Endothelial cell (in vitro differentiated cells): ENCODE results near the gene CTNND2. TPM values are rescaled to one million over a fixed set of nuclear protein-coding genes. Genes with fewer than 3 reads are reported as not detected.

Source experiments
- DNase-seq: peaks from one replicate; pipeline ENCODE4 v3.0.0; 2021; ENCODE audit warnings: low spot score
- H3K27ac Mint-ChIP-seq: one replicate; pipeline ENCODE4 v1.8.0; 2021; ENCODE audit warnings: mixed read lengths, inconsistent platforms; ENCODE audit not compliant: unreplicated experiment
- H3K27me3 Mint-ChIP-seq: one replicate; pipeline ENCODE4 v1.8.0; 2021; ENCODE audit warnings: mild to moderate bottlenecking, moderate library complexity, mixed read lengths, inconsistent platforms; ENCODE audit not compliant: unreplicated experiment
- H3K36me3 Mint-ChIP-seq: one replicate; pipeline ENCODE4 v1.8.0; 2021; ENCODE audit warnings: mild to moderate bottlenecking, low read depth, mixed read lengths, inconsistent platforms; ENCODE audit not compliant: unreplicated experiment
- H3K4me1 Mint-ChIP-seq: one replicate; pipeline ENCODE4 v1.8.0; 2021; ENCODE audit warnings: mild to moderate bottlenecking, mixed read lengths, inconsistent platforms; ENCODE audit not compliant: unreplicated experiment
- H3K4me3 Mint-ChIP-seq: one replicate; pipeline ENCODE4 v1.8.0; 2021; ENCODE audit warnings: mild to moderate bottlenecking, mixed read lengths, inconsistent platforms; ENCODE audit not compliant: unreplicated experiment
- H3K9me3 Mint-ChIP-seq: one replicate; pipeline ENCODE4 v1.8.0; 2021; ENCODE audit warnings: mixed read lengths, inconsistent platforms; ENCODE audit not compliant: unreplicated experiment
- total RNA-seq: library from RNA; stranded (reverse); fragmentation: NEBNext Ultra II Directional; extraction: Animal tissue kit (Norgen Biotek cat#: 25700); gene quantifications from one replicate; pipeline ENCODE4 v1.2.1, GENCODE V29; 2021; ENCODE audit not compliant: unreplicated experiment
- TF ChIP-seq, protein P1 (sequence below): fragments of 200-600 bp; sonication (generic); IDR thresholded peaks from one replicate; pipeline ENCODE4 v1.5.0; 2021; ENCODE audit warnings: antibody characterized with exemption; ENCODE audit not compliant: unreplicated experiment

Gene CTNND2
- total RNA-seq, 1 donor from 2014 or later, result 3.6 TPM

DNA sequence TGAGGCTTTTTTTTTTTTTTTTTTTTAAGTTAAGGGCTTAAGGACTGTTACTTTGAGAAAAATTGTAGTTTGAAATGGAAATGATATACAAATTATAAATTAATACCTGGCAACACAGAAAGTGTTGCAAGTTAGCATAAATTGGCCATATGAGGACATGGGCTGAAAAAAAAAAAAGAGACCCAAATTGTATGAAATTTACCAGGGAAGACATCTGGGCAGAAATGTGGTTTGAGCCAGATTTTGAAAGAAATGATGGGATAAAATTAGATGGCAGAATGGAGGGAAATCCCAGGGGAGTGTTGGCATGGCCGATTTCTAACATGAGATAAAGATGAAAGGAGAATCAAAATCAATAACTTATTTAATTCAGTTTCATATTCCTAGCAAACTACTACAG lies 472.1 kb downstream of the CTNND2 start:
- H3K27me3 Mint-ChIP-seq, result peaks cover 1% of the 10 kb centered on the region
- no peak overlapping the region for H3K4me3 Mint-ChIP-seq
- no peaks in the 10 kb centered on the region for H3K9me3 Mint-ChIP-seq
- H3K4me1 Mint-ChIP-seq, result no peaks in the 10 kb centered on the region
- H3K27ac Mint-ChIP-seq, result no peak overlapping the region
- H3K36me3 Mint-ChIP-seq, result no peaks in the 10 kb centered on the region
- TF ChIP-seq, protein P1, sequence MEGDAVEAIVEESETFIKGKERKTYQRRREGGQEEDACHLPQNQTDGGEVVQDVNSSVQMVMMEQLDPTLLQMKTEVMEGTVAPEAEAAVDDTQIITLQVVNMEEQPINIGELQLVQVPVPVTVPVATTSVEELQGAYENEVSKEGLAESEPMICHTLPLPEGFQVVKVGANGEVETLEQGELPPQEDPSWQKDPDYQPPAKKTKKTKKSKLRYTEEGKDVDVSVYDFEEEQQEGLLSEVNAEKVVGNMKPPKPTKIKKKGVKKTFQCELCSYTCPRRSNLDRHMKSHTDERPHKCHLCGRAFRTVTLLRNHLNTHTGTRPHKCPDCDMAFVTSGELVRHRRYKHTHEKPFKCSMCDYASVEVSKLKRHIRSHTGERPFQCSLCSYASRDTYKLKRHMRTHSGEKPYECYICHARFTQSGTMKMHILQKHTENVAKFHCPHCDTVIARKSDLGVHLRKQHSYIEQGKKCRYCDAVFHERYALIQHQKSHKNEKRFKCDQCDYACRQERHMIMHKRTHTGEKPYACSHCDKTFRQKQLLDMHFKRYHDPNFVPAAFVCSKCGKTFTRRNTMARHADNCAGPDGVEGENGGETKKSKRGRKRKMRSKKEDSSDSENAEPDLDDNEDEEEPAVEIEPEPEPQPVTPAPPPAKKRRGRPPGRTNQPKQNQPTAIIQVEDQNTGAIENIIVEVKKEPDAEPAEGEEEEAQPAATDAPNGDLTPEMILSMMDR, result no peak
- no peak for DNase-seq

DNA sequence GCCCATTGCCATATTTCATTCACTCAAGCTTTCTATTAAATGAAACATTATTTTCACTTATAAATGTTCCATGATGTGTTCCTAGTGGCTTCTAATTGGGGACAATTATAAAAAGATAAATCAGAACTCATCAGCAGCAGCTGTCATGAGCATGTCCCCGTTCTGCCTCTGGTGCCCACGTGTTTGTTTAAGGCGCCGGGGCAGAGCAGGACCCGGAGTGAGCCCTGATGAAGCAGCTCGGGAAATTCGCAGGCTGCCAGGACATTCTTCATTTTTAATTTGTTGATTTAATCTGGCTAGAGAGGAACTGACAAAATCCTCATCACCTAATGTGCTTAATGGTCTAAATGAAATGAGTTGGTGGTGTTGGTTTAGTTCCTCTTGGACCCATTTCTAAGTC lies 475.0 kb downstream of the CTNND2 start:
- DNase-seq, result no peak
- H3K36me3 Mint-ChIP-seq, result no peaks in the 10 kb centered on the region
- no peak overlapping the region for H3K27ac Mint-ChIP-seq
- H3K4me3 Mint-ChIP-seq, result no peak overlapping the region
- no peaks in the 10 kb centered on the region for H3K9me3 Mint-ChIP-seq
- TF ChIP-seq, protein P1, result no peak
- H3K4me1 Mint-ChIP-seq, result no peaks in the 10 kb centered on the region
- peaks cover 1% of the 10 kb centered on the region for H3K27me3 Mint-ChIP-seq

DNA sequence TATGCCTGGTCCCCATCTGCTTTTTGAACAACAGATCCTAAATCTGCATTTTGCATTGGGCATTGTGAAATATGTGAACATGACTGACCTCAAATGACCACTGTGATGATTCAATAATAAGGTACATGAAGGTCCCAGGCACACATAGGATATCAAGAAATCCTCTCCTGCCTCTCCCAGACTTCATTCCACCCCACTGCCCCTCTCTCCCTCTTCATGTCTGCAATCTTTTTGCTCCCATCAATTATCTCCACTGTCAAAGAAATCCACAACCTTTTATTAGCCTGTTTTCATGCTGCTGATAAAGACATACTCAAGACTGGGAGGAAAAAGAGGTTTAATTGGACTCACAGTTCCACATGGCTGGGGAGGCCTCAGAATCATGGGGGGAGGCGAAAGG lies 476.7 kb downstream of the CTNND2 start:
- H3K4me1 Mint-ChIP-seq, result no peaks in the 10 kb centered on the region
- H3K27me3 Mint-ChIP-seq, result peaks cover 1% of the 10 kb centered on the region
- no peak overlapping the region for H3K27ac Mint-ChIP-seq
- no peak overlapping the region for H3K4me3 Mint-ChIP-seq
- H3K9me3 Mint-ChIP-seq, result no peaks in the 10 kb centered on the region
- no peak for DNase-seq
- TF ChIP-seq, protein P1, result no peak
- no peaks in the 10 kb centered on the region for H3K36me3 Mint-ChIP-seq

DNA sequence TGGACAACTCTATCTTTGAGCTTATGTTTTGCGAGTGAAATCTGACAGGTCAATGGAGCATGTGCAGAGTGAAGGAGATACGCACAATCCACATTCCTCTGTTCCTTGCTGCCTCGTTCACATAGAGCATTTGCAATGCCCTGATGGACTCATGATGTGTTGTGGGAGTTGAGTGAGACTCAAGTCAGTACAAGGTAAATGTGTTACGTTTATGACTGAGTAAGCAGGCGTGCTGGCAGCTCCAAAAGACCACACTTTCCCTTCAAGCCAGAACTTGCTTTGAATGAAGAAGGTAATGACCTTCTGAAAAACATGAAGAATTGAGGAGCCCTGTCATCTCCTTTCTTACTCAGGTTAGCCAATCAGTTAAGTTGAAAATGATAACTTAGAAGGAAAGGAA lies 477.8 kb downstream of the CTNND2 start:
- no peak for DNase-seq
- no peak overlapping the region for H3K4me3 Mint-ChIP-seq
- H3K27me3 Mint-ChIP-seq, result peaks cover 1% of the 10 kb centered on the region
- H3K4me1 Mint-ChIP-seq, result no peaks in the 10 kb centered on the region
- no peak overlapping the region for H3K27ac Mint-ChIP-seq
- no peaks in the 10 kb centered on the region for H3K9me3 Mint-ChIP-seq
- H3K36me3 Mint-ChIP-seq, result no peaks in the 10 kb centered on the region
- TF ChIP-seq, protein P1, result no peak

DNA sequence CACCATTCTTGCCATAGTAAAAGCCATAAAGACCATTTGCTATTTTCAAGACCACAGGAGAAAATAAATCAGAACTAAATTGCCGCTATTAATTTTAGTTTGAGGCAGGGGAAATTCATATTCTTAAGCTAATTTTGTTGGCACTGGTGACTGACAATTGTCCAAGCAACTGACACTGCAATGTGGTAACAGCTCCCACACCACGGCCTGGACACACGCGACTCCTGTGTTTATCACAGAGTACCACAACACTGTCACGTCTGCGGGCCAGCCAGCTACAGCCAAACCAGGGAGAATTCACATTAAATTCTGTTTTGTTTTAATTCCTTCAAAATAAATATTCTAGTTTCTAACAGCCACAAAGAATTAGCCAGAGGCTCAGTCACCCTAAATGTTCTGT lies 481.9 kb downstream of the CTNND2 start:
- H3K27me3 Mint-ChIP-seq, result no peaks in the 10 kb centered on the region
- TF ChIP-seq, protein P1, result no peak

More for the DNA sequence above, 481.9 kb downstream of the CTNND2 start:
- no peaks in the 10 kb centered on the region for H3K4me1 Mint-ChIP-seq
- no peak overlapping the region for H3K27ac Mint-ChIP-seq
- no peak overlapping the region for H3K4me3 Mint-ChIP-seq
- no peaks in the 10 kb centered on the region for H3K36me3 Mint-ChIP-seq
- no peak for DNase-seq
- H3K9me3 Mint-ChIP-seq, result no peaks in the 10 kb centered on the region
